PC-3 (cell line): ENCODE results near the gene CLEC17A.

Source experiments
- CTCF ChIP-seq: fragments of 300-600 bp; sonication (generic); conservative IDR thresholded peaks from 2 replicates; pipeline ENCODE4 v1.5.1; 2017; ENCODE audit warnings: antibody characterized with exemption, low read depth, mild to moderate bottlenecking, low read length
- EZH2 ChIP-seq: fragments of 300-600 bp; sonication (generic); IDR thresholded peaks from one replicate; pipeline ENCODE4 v1.6.1; 2017; ENCODE audit warnings: antibody characterized with exemption, mild to moderate bottlenecking, low read length; ENCODE audit not compliant: unreplicated experiment
- EZH2phosphoT487 ChIP-seq: fragments of 300-600 bp; sonication (generic); IDR thresholded peaks from 2 replicates; pipeline ENCODE4 v1.6.1; 2018; ENCODE audit warnings: mild to moderate bottlenecking, antibody characterized with exemption, low read length, borderline replicate concordance

DNA sequence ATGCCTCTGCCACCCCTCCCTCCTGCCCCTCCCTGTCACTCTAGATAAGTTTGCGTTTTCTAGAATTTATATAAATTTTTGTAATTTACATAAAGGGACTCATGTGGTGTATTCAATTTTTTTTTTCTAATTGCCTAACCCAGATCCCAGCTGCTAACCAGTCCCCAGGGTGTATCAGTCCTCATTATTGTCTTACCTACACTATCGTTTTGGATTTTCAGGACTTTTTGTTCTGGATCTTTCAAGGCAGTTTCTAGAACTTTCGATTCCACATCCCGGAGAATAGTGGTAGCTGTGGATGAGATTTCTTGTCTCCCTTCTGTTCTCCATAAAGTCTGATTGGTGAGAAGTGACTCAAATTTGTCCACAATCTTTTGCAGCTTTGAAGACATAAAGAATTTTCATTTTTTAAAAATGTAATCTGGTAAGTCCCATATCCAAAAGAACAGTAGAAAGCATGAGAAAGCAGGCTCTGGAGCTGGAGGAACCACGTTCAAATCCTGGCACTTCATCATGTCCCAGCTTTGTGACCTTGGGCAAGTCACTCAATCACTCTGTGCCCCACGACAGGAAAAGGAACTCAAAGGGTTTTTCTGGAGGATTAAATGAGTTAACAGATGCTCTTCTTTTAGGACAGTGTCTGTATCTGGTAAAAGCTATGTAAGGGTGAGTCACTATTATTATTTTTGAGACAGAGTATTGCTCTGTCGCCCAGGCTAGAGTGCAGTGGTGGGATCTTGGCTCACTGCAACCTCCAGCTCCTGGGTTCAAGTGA is 72.1 kb downstream of the CLEC17A start:
- TF ChIP-seq CTCF (no peak), EZH2 (no peak), EZH2phosphoT487 (no peak)
